ENCODE measurements around the gene ARFIP2. TPM values are rescaled to one million over a fixed set of nuclear protein-coding genes. Genes with fewer than 3 reads are reported as not detected.

ARFIP2 gene
- total RNA-seq, 1 experiment from 2014 or later = 72.2 TPM

GRCh38 chr11:6483015-6483414, 1.9 kb upstream of the ARFIP2 start:
- Mint-ChIP-seq H3K27me3 (ENCODE audit: unreplicated experiment) (no peaks in the 10 kb centered on the region), H3K9me3 (ENCODE audit: low read depth, unreplicated experiment) (no peaks in the 10 kb centered on the region), H3K36me3 (ENCODE audit: insufficient read depth, unreplicated experiment) (peaks cover 59% of the 10 kb centered on the region), H3K4me1 (ENCODE audit: low read depth, unreplicated experiment) (peaks cover 27% of the 10 kb centered on the region), H3K4me3 (ENCODE audit: low read depth, unreplicated experiment) (peak overlapping the region; percentile 97), H3K27ac (ENCODE audit: unreplicated experiment) (peak overlapping the region; percentile 33)
- DNase-seq = no peak
- no TSS peak for BruUV-seq (replicated peaks)
- TF ChIP-seq CTCF (IDR thresholded peaks at IDR 0.05; ENCODE audit: unreplicated experiment) = no peak
- CTCF ChIA-PET = no interaction called here
- intact Hi-C loops (cut with micrococcal nuclease; ENCODE audit: unreplicated experiment) = loop anchor here (10.0 kb wide), 1 partner anchor 132 kb away; the partner anchor contains the start of genes TAF10 and TPP1

GRCh38 chr11:6482441-6482840, 1.3 kb upstream of the ARFIP2 start:
- no TSS peak for BruUV-seq (replicated peaks)
- no peak for TF ChIP-seq CTCF (IDR thresholded peaks at IDR 0.05; ENCODE audit: unreplicated experiment)
- Mint-ChIP-seq H3K4me3 (ENCODE audit: low read depth, unreplicated experiment) (peak overlapping the region; percentile 97), H3K27ac (ENCODE audit: unreplicated experiment) (peak overlapping the region; percentile 33), H3K27me3 (ENCODE audit: unreplicated experiment) (no peaks in the 10 kb centered on the region), H3K36me3 (ENCODE audit: insufficient read depth, unreplicated experiment) (peaks cover 60% of the 10 kb centered on the region), H3K4me1 (ENCODE audit: low read depth, unreplicated experiment) (peaks cover 27% of the 10 kb centered on the region), H3K9me3 (ENCODE audit: low read depth, unreplicated experiment) (no peaks in the 10 kb centered on the region)
- CTCF ChIA-PET = interaction anchor here (1.1 kb wide), 1 partner anchor 22 kb away, joined by 5 read pairs; no protein-coding TSS in a partner anchor
- DNase-seq = no peak
- intact Hi-C loops (cut with micrococcal nuclease; ENCODE audit: unreplicated experiment) = loop anchor here (10.0 kb wide), 1 partner anchor 132 kb away; the partner anchor contains the start of genes TAF10 and TPP1

- TF ChIP-seq CTCF (IDR thresholded peaks at IDR 0.05; ENCODE audit: unreplicated experiment) = no peak
- H3K27me3 Mint-ChIP-seq (ENCODE audit: unreplicated experiment) = no peaks in the 10 kb centered on the region
- H3K27ac Mint-ChIP-seq (ENCODE audit: unreplicated experiment) = peak overlapping the region; percentile 92
- TSS peak; percentile 35 for BruUV-seq (replicated peaks)
- no peaks in the 10 kb centered on the region for H3K9me3 Mint-ChIP-seq (ENCODE audit: low read depth, unreplicated experiment)
- H3K4me1 Mint-ChIP-seq (ENCODE audit: low read depth, unreplicated experiment) = peaks cover 27% of the 10 kb centered on the region
- CTCF ChIA-PET = interaction anchor here (1.1 to 1.2 kb wide), 3 partner anchors 22 to 103 kb away, joined by 3 to 9 read pairs (median 5); no protein-coding TSS in a partner anchor
- peak overlapping the region; percentile 97 for H3K4me3 Mint-ChIP-seq (ENCODE audit: low read depth, unreplicated experiment)
- intact Hi-C loops (cut with micrococcal nuclease; ENCODE audit: unreplicated experiment) = loop anchor here (10.0 kb wide), 1 partner anchor 133 kb away; the partner anchor contains the start of genes TAF10 and TPP1
- DNase-seq = no peak
- H3K36me3 Mint-ChIP-seq (ENCODE audit: insufficient read depth, unreplicated experiment) = peaks cover 64% of the 10 kb centered on the region
These were observed 769 bp upstream of the ARFIP2 start for GRCh38 chr11:6481924-6482275.

- Mint-ChIP-seq H3K9me3 (ENCODE audit: low read depth, unreplicated experiment) (no peaks in the 10 kb centered on the region), H3K4me3 (ENCODE audit: low read depth, unreplicated experiment) (peak overlapping the region; percentile 97), H3K27me3 (ENCODE audit: unreplicated experiment) (no peaks in the 10 kb centered on the region), H3K27ac (ENCODE audit: unreplicated experiment) (peak overlapping the region; percentile 92), H3K4me1 (ENCODE audit: low read depth, unreplicated experiment) (peaks cover 34% of the 10 kb centered on the region), H3K36me3 (ENCODE audit: insufficient read depth, unreplicated experiment) (peaks cover 73% of the 10 kb centered on the region)
- TSS peak; percentile 47 for BruUV-seq (replicated peaks)
- TF ChIP-seq CTCF (IDR thresholded peaks at IDR 0.05; ENCODE audit: unreplicated experiment) = no peak
- DNase-seq = no peak
- intact Hi-C loops (cut with micrococcal nuclease; ENCODE audit: unreplicated experiment) = loop anchor here (10.0 kb wide), 1 partner anchor 134 kb away; the partner anchor contains the start of genes TAF10 and TPP1
- CTCF ChIA-PET = no interaction called here
These were observed 724 bp downstream of the ARFIP2 start for GRCh38 chr11:6480299-6480914.
